Neural progenitor cell (in vitro differentiated cells): ENCODE results near the gene LRRC8D.

Experiments
- EZH2 ChIP-seq: fragments of 200-600 bp; sonication (generic); IDR thresholded peaks from 2 replicates; pipeline ENCODE4 v1.6.1; 2017; ENCODE audit warnings: antibody characterized with exemption, mild to moderate bottlenecking, moderate library complexity
- TF ChIP-seq, protein P1 (sequence below): fragments of 200-600 bp; sonication (generic); IDR thresholded peaks from 2 replicates; pipeline ENCODE4 v1.5.1; 2017; ENCODE audit warnings: antibody characterized with exemption, mild to moderate bottlenecking

DNA sequence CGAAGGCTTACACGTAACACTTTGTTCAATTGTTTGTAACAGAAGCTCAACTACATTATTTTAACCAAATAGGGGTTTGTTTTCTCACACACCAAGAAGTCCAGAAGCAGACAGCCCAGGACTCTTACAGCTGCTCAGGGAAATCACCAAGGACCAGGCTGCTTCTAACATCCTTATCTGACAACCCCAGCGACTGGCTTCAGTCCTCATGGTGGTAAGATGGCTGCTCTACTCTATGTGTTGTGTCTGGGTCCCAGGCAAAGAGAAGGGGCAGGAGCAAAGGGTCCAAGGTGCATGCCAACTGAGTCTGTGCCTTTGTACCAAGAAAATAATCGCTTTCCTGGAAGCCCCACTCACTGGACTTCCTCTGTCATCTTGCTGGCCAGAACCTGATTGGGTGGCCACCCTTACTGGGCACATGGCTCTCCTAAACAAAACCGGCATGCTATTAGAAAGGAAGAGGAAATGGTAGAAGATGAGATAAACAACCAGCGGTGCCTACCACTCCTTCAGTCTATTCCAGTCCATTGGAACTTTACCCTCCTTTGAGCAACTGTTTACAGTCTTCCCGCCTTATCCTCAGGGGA is 34.1 kb upstream of the LRRC8D start:
- no peak for TF ChIP-seq EZH2
- TF ChIP-seq, protein P1, sequence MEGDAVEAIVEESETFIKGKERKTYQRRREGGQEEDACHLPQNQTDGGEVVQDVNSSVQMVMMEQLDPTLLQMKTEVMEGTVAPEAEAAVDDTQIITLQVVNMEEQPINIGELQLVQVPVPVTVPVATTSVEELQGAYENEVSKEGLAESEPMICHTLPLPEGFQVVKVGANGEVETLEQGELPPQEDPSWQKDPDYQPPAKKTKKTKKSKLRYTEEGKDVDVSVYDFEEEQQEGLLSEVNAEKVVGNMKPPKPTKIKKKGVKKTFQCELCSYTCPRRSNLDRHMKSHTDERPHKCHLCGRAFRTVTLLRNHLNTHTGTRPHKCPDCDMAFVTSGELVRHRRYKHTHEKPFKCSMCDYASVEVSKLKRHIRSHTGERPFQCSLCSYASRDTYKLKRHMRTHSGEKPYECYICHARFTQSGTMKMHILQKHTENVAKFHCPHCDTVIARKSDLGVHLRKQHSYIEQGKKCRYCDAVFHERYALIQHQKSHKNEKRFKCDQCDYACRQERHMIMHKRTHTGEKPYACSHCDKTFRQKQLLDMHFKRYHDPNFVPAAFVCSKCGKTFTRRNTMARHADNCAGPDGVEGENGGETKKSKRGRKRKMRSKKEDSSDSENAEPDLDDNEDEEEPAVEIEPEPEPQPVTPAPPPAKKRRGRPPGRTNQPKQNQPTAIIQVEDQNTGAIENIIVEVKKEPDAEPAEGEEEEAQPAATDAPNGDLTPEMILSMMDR: no peak
